Ascending aorta (tissue), 2 donors: ENCODE data around the gene SNCB. TPM values are rescaled to one million over a fixed set of nuclear protein-coding genes. Genes with fewer than 3 reads are reported as not detected.

Source experiments
- DNase-seq, 2 donors: peaks; one replicate each; pipeline ENCODE4 v3.0.0-alpha.2; 2019; ENCODE audit warnings: low spot score in 2 of 2
- H3K27ac ChIP-seq, 2 donors: fragments of 200-600 bp; sonication (generic); one replicate each; pipeline ENCODE4 v1.5.1; 2016 to 2017; ENCODE audit warnings: mild to moderate bottlenecking in 1 of 2
- H3K27me3 ChIP-seq: fragments of 200-600 bp; sonication (generic); one replicate; pipeline ENCODE4 v1.5.1; 2017
- H3K36me3 ChIP-seq, 2 donors: fragments of 200-600 bp; sonication (generic); one replicate each; pipeline ENCODE4 v1.5.1; 2016
- H3K4me1 ChIP-seq, 2 donors: fragments of 200-600 bp; sonication (generic); one replicate each; pipeline ENCODE4 v1.5.1; 2016 to 2017; ENCODE audit warnings: mild to moderate bottlenecking in 1 of 2
- H3K4me3 ChIP-seq, 2 donors: fragments of 200-600 bp; sonication (generic); one replicate each; pipeline ENCODE4 v1.5.1; 2016 to 2017; ENCODE audit warnings: mild to moderate bottlenecking in 1 of 2
- H3K9me3 ChIP-seq, 2 donors: fragments of 200-600 bp; sonication (generic); one replicate each; pipeline ENCODE4 v1.5.1; 2016
- intact Hi-C: fragments of 100-400 bp; cut with DNase I; formaldehyde crosslinking; loops from one replicate; pipeline ENCODE4 v1.15.1; 2023
- total RNA-seq: library from RNA; depleted of rRNA; stranded (reverse); fragments of >200 nt; gene quantifications from one replicate; pipeline ENCODE4 v1.1.0, GENCODE V29; 2016
- TF ChIP-seq, protein P1 (sequence below), 3 experiments: fragments of 200-600 bp in 2 of 3; fragments of 450-650 bp in 1 of 3; sonication (generic) in 2 of 3; IDR thresholded peaks; one replicate each; pipeline ENCODE4 v1.5.1; 2016 to 2019; ENCODE audit warnings: antibody characterized with exemption in 3 of 3, mild to moderate bottlenecking in 1 of 3, moderate library complexity in 1 of 3

Gene SNCB
- total RNA-seq, 1 donor from 2014 or later: not detected

DNA sequence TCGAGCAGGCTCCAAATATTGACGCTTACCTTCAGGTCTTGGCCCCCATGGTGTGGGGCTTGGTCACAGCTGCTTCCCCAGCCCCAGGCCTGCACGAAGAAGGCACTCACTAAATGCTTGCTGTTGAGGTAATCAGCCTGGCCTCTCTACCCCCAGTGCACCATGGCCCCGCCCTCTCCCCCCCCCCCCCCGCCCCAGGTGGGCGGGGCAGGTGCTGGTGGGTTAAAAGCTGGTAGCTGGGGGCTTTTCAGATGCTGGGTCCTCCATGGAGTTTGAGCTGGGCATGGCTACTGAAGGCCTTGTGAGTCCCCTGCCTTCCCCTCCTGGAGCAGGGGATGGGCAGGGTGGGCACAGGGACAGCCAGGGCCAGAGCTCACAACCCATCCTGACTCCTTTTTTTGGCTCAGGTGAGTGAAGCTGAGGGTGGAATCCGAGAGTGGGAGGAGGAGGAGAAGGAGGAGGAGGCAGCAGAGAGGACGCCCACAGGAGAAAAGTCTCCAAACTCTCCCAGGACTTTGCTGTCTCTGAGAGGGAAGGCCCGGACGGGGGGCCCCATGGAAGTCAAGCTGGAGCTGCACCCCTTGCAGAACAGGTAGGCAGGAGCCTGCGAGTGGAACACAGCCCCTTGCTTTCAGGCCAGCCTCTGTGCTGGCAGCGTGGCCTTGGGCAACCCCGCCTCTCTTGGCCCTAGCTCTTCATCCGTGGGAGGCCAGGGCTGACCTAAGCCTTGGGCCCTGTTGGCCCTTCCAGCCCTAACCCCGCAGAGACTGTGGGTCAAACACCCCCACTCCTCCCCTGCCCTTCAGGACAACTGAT, 12.5 kb upstream of the SNCB start:
- TF ChIP-seq, protein P1, sequence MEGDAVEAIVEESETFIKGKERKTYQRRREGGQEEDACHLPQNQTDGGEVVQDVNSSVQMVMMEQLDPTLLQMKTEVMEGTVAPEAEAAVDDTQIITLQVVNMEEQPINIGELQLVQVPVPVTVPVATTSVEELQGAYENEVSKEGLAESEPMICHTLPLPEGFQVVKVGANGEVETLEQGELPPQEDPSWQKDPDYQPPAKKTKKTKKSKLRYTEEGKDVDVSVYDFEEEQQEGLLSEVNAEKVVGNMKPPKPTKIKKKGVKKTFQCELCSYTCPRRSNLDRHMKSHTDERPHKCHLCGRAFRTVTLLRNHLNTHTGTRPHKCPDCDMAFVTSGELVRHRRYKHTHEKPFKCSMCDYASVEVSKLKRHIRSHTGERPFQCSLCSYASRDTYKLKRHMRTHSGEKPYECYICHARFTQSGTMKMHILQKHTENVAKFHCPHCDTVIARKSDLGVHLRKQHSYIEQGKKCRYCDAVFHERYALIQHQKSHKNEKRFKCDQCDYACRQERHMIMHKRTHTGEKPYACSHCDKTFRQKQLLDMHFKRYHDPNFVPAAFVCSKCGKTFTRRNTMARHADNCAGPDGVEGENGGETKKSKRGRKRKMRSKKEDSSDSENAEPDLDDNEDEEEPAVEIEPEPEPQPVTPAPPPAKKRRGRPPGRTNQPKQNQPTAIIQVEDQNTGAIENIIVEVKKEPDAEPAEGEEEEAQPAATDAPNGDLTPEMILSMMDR (IDR thresholded peaks at IDR 0.05): no peak
- peaks cover 3% of the 10 kb centered on the region in 2 donors for H3K4me1 ChIP-seq

DNA sequence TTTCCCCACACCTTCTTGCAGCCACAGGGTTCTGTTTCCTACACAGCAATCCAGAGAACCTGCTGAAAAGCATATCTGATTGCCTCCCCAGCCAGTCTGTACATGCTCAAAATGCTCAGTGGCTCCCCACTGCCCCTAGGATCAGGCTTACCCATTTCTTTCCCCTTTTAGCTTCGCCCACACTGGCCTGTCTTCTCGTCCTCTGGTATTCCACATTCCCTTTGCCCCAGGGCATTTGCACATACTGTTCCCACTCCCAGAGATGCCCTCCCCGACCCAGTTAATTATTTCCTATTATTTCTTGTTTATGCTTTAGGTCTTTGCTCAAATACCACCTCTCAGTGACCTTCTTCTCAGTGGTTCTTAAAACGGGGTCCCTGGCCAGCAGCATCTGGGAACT, 10.3 kb upstream of the SNCB start:
- no peak overlapping the region for H3K27ac ChIP-seq
- H3K27me3 ChIP-seq: no peaks in the 10 kb centered on the region
- no peaks in the 10 kb centered on the region for H3K4me1 ChIP-seq
- intact Hi-C loops: loop anchor here (5.0 to 10.0 kb wide), 4 partner anchors 196 to 957 kb away; partner anchors contain the start of genes FAF2, HIGD2A, NOP16 and PRELID1
- H3K9me3 ChIP-seq: no peaks in the 10 kb centered on the region
- DNase-seq: no peak
- H3K36me3 ChIP-seq: no peaks in the 10 kb centered on the region
- TF ChIP-seq, protein P1 (IDR thresholded peaks at IDR 0.05): no peak
- no peak overlapping the region for H3K4me3 ChIP-seq

More for the DNA sequence above, 12.5 kb upstream of the SNCB start:
- intact Hi-C loops: loop anchor here (5.0 to 10.0 kb wide), 4 partner anchors 198 to 954 kb away; partner anchors contain the start of genes FAF2, HIGD2A, NOP16 and PRELID1
- Histone ChIP-seq H3K36me3 (no peaks in the 10 kb centered on the region), H3K27me3 (no peaks in the 10 kb centered on the region), H3K27ac (no peak overlapping the region), H3K9me3 (no peaks in the 10 kb centered on the region), H3K4me3 (no peak overlapping the region)
- no peak for DNase-seq

DNA sequence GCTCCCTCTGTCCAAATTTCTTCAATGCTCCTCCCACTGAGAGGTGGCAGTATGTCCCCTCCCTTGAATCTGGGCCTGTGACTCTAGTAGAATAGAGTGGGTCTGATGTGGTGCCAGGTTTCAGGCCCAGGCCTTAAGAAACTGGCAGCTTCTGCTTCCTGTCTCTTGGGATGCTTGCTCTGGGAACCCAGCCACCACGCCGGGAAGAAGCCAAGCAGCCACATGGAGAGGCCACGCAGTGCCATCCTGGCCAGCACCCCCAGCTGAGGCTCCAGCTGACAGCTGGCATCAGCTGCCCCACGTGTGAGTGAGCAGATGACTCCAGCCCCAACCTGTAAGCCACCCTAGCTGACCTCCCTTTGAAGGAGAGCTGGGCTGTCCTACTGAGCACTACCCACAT, 9.6 kb upstream of the SNCB start:
- no peak for DNase-seq
- intact Hi-C loops: loop anchor here (5.0 to 10.0 kb wide), 4 partner anchors 195 to 957 kb away; partner anchors contain the start of genes FAF2, HIGD2A, NOP16 and PRELID1
- no peaks in the 10 kb centered on the region for H3K9me3 ChIP-seq
- no peaks in the 10 kb centered on the region for H3K27me3 ChIP-seq
- no peak overlapping the region for H3K4me3 ChIP-seq
- H3K36me3 ChIP-seq: no peaks in the 10 kb centered on the region
- no peak overlapping the region for H3K27ac ChIP-seq
- TF ChIP-seq, protein P1 (IDR thresholded peaks at IDR 0.05): no peak
- no peaks in the 10 kb centered on the region for H3K4me1 ChIP-seq

DNA sequence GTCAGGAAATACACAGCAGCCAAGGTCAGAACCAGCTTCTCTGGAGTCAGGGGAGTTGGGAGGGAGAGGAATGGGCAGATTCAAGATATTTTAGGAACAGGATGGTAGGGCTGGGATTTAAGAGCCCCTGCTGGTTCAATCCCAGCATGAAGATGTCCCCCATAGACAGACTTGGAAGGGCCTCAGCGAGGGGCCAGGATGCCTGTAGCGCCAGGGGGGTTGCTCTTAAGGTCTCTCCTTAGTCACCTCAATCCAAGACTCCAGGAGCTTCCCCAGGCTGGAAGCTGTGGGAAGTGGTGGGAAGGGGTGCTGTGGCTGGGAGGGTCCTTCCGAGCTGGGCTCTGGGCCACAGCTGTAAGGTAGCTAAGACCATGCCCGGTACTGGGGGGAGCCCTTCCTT, 8.9 kb upstream of the SNCB start:
- intact Hi-C loops: no loop called here
- no peaks in the 10 kb centered on the region for H3K36me3 ChIP-seq
- H3K27ac ChIP-seq: no peak overlapping the region

DNA sequence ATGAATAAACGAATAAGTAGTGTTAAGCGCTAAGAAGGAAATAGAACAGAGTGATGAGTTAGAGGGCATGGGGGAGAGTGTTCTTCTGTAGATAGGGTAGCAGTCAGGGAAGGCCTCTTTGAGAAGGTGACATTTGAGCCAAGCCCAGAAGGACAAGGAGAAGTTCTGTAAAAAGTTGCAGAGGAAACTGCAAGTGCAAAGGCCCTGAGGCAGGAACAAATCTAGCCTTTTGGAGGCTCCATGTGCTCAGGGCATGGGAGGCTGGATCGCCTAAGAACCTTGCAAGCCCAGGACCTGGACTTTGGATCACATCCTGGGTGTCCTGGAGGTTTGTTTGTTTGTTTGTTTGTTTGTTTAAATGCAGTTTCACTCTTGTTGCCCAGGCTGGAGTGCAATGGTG, 8.1 kb upstream of the SNCB start:
- Histone ChIP-seq H3K4me1 (no peaks in the 10 kb centered on the region), H3K27me3 (no peaks in the 10 kb centered on the region), H3K9me3 (no peaks in the 10 kb centered on the region), H3K36me3 (no peaks in the 10 kb centered on the region), H3K4me3 (no peak overlapping the region), H3K27ac (no peak overlapping the region)
- DNase-seq: no peak
- intact Hi-C loops: no loop called here
- TF ChIP-seq, protein P1 (IDR thresholded peaks at IDR 0.05): no peak

More for the DNA sequence above, 8.9 kb upstream of the SNCB start:
- TF ChIP-seq, protein P1 (IDR thresholded peaks at IDR 0.05): no peak
- Histone ChIP-seq H3K4me3 (no peak overlapping the region), H3K27me3 (no peaks in the 10 kb centered on the region), H3K4me1 (no peaks in the 10 kb centered on the region), H3K9me3 (no peaks in the 10 kb centered on the region)
- no peak for DNase-seq
